A549 (cell line): ENCODE data around the gene STX16. TPM values are rescaled to one million over a fixed set of nuclear protein-coding genes. Genes with fewer than 3 reads are reported as not detected.

Source experiments
- ATAC-seq, 2 experiments: fragments of 200-7000 bp in 1 of 2; fragments of >200 bp in 1 of 2; cut with Nextera tagmentation in 1 of 2; cut with Tn5 transposase in 1 of 2; 3 replicates each; pipeline versions ENCODE4 v1.8.0 to v1.9.1; 2018 to 2020; ENCODE audit warnings: mild to moderate bottlenecking in 1 of 2, moderate library complexity in 1 of 2
- CTCF ChIA-PET: fragments of 300-600 bp; sonication (Branson Sonifier 250); formaldehyde crosslinking; extraction: SDS; loops from one replicate; lab custom pipeline; 2021; ENCODE audit warnings: antibody characterized with exemption, inconsistent platforms; lab: Yijun Ruan, JAX
- POLR2A ChIA-PET: fragments of 350-600 bp; formaldehyde crosslinking; extraction: SDS; loops from one replicate; lab custom pipeline; 2021; ENCODE audit warnings: antibody characterized with exemption, inconsistent platforms; lab: Yijun Ruan, JAX
- DNase-seq, 2 experiments: peaks; one replicate each; pipeline versions ENCODE4 v3.0.0 to v3.0.0-alpha.2; 2011 to 2016; ENCODE audit warnings: low read depth in 1 of 2, low spot score in 1 of 2
- FAIRE-seq: peaks from 2 replicates; lab custom pipeline; 2011; peaks lifted over from hg19 to GRCh38; lab: Jason Lieb, UNC
- H3K27ac ChIP-seq, 2 experiments: fragments of >200 bp; sonication (Bioruptor Twin); formaldehyde crosslinking; 3 replicates each; pipeline ENCODE4 v1.5.1; 2016 to 2017
- H3K4me1 ChIP-seq: fragments of >200 bp; sonication (Bioruptor Twin); formaldehyde crosslinking; 3 replicates; pipeline ENCODE4 v1.6.1; 2016
- H3K4me2 ChIP-seq: fragments of >200 bp; sonication (Bioruptor Twin); formaldehyde crosslinking; 3 replicates; pipeline ENCODE4 v1.6.1; 2016
- H3K4me3 ChIP-seq: fragments of >200 bp; sonication (Bioruptor Twin); formaldehyde crosslinking; 3 replicates; pipeline ENCODE4 v1.5.1; 2016
- H3K9me3 ChIP-seq: fragments of >200 bp; sonication (Bioruptor Twin); formaldehyde crosslinking; 3 replicates; pipeline ENCODE4 v1.6.1; 2016
- BHLHE40 ChIP-seq: IDR thresholded peaks from 2 replicates; pipeline ENCODE4 v1.6.1; 2012; ENCODE audit warnings: low read depth, low read length, inconsistent platforms
- CBX8 ChIP-seq: fragments of 200-600 bp; sonication (generic); IDR thresholded peaks from 2 replicates; pipeline ENCODE4 v1.6.1; 2016
- CEBPB ChIP-seq, 2 experiments: fragments of >200 bp in 1 of 2; sonication (Bioruptor Twin) in 1 of 2; formaldehyde crosslinking in 1 of 2; IDR thresholded peaks; 2 replicates each; pipeline ENCODE4 v1.6.1; 2012 to 2016
- CHD2 ChIP-seq: fragments of 150-350 bp; IDR thresholded peaks from 2 replicates; pipeline ENCODE4 v1.6.1; 2014; ENCODE audit warnings: low read length; ENCODE audit not compliant: partially characterized antibody
- EHMT2 ChIP-seq: fragments of 200-600 bp; sonication (generic); IDR thresholded peaks from 2 replicates; pipeline ENCODE4 v1.6.1; 2016; ENCODE audit warnings: antibody characterized with exemption, low read depth, mild to moderate bottlenecking, moderate library complexity
- FOSB ChIP-seq: fragments of 250-450 bp; sonication (Bioruptor Pico); IDR thresholded peaks from 2 replicates; pipeline ENCODE4 v1.5.0; 2020; ENCODE audit warnings: mild to moderate bottlenecking, moderate library complexity
- HDAC2 ChIP-seq: fragments of 200-600 bp; sonication (generic); IDR thresholded peaks from 2 replicates; pipeline ENCODE4 v1.6.1; 2016
- HES2 ChIP-seq: fragments of >200 bp; sonication (Bioruptor Twin); formaldehyde crosslinking; IDR thresholded peaks from 2 replicates; pipeline ENCODE4 v1.6.1; 2016
- HEYL ChIP-seq: fragments of 250-450 bp; sonication (Bioruptor Pico); IDR thresholded peaks from 2 replicates; pipeline ENCODE4 v1.8.0; 2021; ENCODE audit warnings: mild to moderate bottlenecking, moderate library complexity
- HOXB5 ChIP-seq: fragments of 250-450 bp; sonication (Bioruptor Pico); IDR thresholded peaks from 2 replicates; pipeline ENCODE4 v1.5.0; 2020; ENCODE audit warnings: mild to moderate bottlenecking, moderate library complexity
- JUN ChIP-seq, 2 experiments: fragments of >200 bp; sonication (Bioruptor Twin); formaldehyde crosslinking; IDR thresholded peaks; 2 replicates in 1 of 2; 3 replicates in 1 of 2; pipeline ENCODE4 v1.6.1; 2016 to 2017
- JUNB ChIP-seq: fragments of >200 bp; sonication (Bioruptor Twin); formaldehyde crosslinking; IDR thresholded peaks from 2 replicates; pipeline ENCODE4 v1.6.1; 2016
- KDM5A ChIP-seq: fragments of 200-600 bp; sonication (generic); IDR thresholded peaks from 2 replicates; pipeline ENCODE4 v1.6.1; 2016; ENCODE audit warnings: antibody characterized with exemption, mild to moderate bottlenecking
- NR3C1 ChIP-seq: fragments of >200 bp; sonication (Bioruptor Twin); formaldehyde crosslinking; IDR thresholded peaks from 3 replicates; pipeline ENCODE4 v1.6.1; 2017
- PHF8 ChIP-seq: fragments of 200-600 bp; sonication (generic); IDR thresholded peaks from 2 replicates; pipeline ENCODE4 v1.6.1; 2016; ENCODE audit warnings: low read depth, mild to moderate bottlenecking, antibody characterized with exemption, moderate library complexity, borderline replicate concordance
- POLR2A ChIP-seq: IDR thresholded peaks from 2 replicates; pipeline ENCODE4 v1.6.1; 2012; ENCODE audit warnings: mild to moderate bottlenecking, low read length
- RARB ChIP-seq: fragments of 250-450 bp; sonication (Bioruptor Pico); IDR thresholded peaks from 2 replicates; pipeline ENCODE4 v1.8.0; 2021; ENCODE audit warnings: mild to moderate bottlenecking, moderate library complexity
- RCOR1 ChIP-seq: fragments of 150-350 bp; IDR thresholded peaks from 2 replicates; pipeline ENCODE4 v1.6.1; 2014; ENCODE audit warnings: antibody characterized with exemption, low read length, low read depth
- SMC3 ChIP-seq: fragments of >200 bp; sonication (Bioruptor Twin); formaldehyde crosslinking; IDR thresholded peaks from 3 replicates; pipeline ENCODE4 v1.6.1; 2018; ENCODE audit warnings: inconsistent platforms
- USF2 ChIP-seq: fragments of 450-650 bp; IDR thresholded peaks from 2 replicates; pipeline ENCODE4 v1.6.1; 2014; ENCODE audit warnings: antibody characterized with exemption
- ZC3H11A ChIP-seq: fragments of 450-650 bp; IDR thresholded peaks from 2 replicates; pipeline ENCODE4 v1.6.1; 2014; ENCODE audit warnings: antibody characterized with exemption, mild to moderate bottlenecking
- WGBS: methylation state at CpG from one replicate; pipeline ENCODE4 v1.1.6; 2017; ENCODE audit errors: missing lambda C conversion rate; 5-methylcytosine and 5-hydroxymethylcytosine counted together
- polyA plus RNA-seq, 4 experiments: library from polyadenylated mRNA; depleted of rRNA in 3 of 4; stranded (reverse); fragments of >200 nt; fragmentation: RNase III in 1 of 4; extraction: RNeasy Plus Mini Kit Qiagen cat#74134 plus additional on column Dnase treatment in 1 of 4; gene quantifications; 2 replicates in 3 of 4; 3 replicates in 1 of 4; pipeline ENCODE4 v1.2.3, GENCODE V29; 2011 to 2017
- TF ChIP-seq, protein P1 (sequence below): IDR thresholded peaks from 2 replicates; pipeline ENCODE4 v1.6.1; 2012
- TF ChIP-seq, protein P2 (sequence below): fragments of >200 bp; sonication (Bioruptor Twin); formaldehyde crosslinking; IDR thresholded peaks from 3 replicates; pipeline ENCODE4 v1.6.1; 2016

Gene STX16
- polyA plus RNA-seq, 2 of the 4 experiments (the other 2 are of a cell fraction), result 68.5 to 71.6 TPM

- ChIA-PET CTCF (interaction anchor here (0.7 to 1.0 kb wide), 2 partner anchors 14 to 799 kb away, joined by 3 read pairs; no protein-coding TSS in a partner anchor), POLR2A (no interaction called here)
- ATAC-seq (no peak), FAIRE-seq (no peak), DNase-seq (no peak)
- Histone ChIP-seq H3K4me2 (no peak overlapping the region), H3K9me3 (no peaks in the 10 kb centered on the region), H3K4me1 (peaks cover 15% of the 10 kb centered on the region), H3K27ac (no peak overlapping the region), H3K4me3 (no peak overlapping the region)
- 94% methylated on average over 19 of the region's 21 CpGs for WGBS
- TF ChIP-seq EHMT2 (no peak), RARB (CRISPR knock-in tag) (no peak), POLR2A (no peak), FOSB (CRISPR knock-in tag) (no peak), HEYL (no peak), HDAC2 (no peak), CBX8 (no peak), PHF8 (no peak)
Observed at GRCh38 chr20:58697201-58697866, 46.3 kb downstream of the STX16 start.

DNA sequence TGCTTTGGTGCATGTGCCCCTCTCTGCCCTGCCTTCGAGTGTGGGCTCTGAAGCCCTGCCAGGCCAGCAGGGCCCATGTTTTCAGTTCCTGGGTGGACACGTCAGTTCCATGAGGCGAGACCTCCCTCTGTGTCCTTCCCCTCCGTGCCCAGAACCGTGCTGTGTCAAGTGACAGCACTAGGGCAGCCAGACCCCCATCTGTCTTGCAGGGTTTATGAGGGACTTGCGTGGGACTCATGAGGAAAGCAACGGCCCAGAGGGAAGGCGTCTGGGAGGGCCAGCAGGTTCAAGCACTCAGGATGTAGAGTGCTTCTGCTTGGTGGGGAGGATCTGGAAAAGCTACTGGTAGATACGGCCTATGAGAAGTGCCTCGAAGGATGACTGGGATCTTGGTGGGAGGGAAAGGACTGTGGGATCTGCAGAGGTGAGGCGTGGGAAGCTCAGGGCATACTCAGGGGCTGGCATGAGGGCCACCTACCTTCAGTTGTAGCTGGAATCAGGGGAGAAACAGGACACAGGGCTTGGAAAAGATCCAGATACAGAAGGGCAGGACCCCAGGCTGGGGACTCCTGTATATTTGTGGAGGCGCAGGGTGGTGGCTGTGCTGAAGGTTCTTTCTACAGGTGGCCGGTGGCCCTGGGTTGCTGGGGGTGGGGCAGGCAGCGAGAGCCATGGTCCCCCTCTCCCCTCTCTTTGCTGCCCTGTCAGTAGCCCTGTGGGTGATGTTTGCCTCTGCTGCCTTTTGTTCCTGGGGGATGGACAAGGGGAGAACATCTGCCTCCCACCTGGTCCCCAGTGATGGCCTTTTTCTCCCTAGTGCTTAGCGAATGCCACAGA lies 47.0 kb downstream of the STX16 start:
- ATAC-seq, result no peak
- WGBS, result 88% methylated on average over 14 of the region's 15 CpGs
- FAIRE-seq, result no peak
- no peak for DNase-seq
- POLR2A ChIA-PET, result no interaction called here
- TF ChIP-seq JUN (IDR thresholded peaks at IDR 0.05) (no peak), KDM5A (no peak), HDAC2 (no peak), USF2 (no peak), BHLHE40 (no peak), SMC3 (no peak)
- TF ChIP-seq, protein P1, sequence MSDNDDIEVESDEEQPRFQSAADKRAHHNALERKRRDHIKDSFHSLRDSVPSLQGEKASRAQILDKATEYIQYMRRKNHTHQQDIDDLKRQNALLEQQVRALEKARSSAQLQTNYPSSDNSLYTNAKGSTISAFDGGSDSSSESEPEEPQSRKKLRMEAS, result no peak
- TF ChIP-seq, all 56 proteins: peak for 0
- no peak overlapping the region for H3K4me3 ChIP-seq
- no peak overlapping the region for H3K27ac ChIP-seq
- peaks cover 14% of the 10 kb centered on the region; the same call in 1 of the 3 replicates for H3K4me1 ChIP-seq
- H3K9me3 ChIP-seq, result no peaks in the 10 kb centered on the region
- H3K4me2 ChIP-seq, result no peak overlapping the region
- CTCF ChIA-PET, result no interaction called here

DNA sequence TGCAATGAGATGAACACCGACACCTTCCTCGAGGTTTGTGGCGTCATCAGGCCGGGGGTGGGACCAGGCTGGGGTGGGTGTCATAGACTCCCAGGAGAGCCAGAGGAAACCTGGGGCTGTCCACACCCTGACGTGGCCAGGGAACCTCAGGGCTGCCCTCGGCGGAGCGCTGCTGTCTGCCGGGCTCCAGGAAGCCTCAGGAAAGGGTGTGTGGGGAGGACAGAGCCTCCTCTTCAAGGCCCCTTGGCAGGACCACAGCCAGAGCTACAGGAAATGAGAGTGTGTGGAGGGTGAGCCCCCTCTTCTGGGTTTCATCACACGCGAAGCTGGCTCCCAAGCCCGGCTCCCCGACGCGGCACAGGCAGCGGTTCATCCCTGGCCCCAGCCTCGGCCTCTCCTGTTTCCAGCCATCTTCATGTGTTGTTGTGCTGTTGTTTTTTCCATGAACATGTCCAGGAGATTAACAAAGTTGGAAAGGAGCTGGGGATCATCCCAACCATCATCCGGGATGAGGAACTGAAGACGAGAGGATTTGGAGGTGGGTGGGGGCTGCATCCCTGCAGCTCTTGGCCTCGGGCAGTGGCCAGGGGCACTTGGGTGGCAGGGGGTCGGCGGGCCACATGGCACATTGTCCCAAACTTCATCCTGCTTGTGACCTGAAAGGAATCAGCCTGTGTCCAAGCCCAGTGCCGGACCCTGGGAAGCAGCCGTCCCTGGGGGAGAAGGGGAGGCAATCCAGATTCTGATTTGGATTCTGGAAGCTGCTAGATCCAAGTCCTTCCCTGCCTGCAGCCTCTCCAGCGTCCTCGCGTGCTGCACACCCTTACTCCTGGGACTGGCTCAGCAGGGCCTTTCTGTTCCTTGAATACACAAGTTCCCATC lies 47.9 kb downstream of the STX16 start:
- ChIA-PET CTCF (interaction anchor here (1.0 kb wide), 1 partner anchor 14 kb away, joined by 3 read pairs; no protein-coding TSS in a partner anchor), POLR2A (no interaction called here)
- WGBS, result 93% methylated on average over 21 of the region's 27 CpGs
- no peaks in the 10 kb centered on the region for H3K9me3 ChIP-seq
- H3K4me1 ChIP-seq, result peaks cover 6% of the 10 kb centered on the region; the same call in 1 of the 3 replicates
- no peak for TF ChIP-seq HES2
- TF ChIP-seq JUNB, result no peak
- TF ChIP-seq HEYL, result no peak
- TF ChIP-seq CEBPB (IDR thresholded peaks at IDR 0.05), result no peak
- no peak for TF ChIP-seq RCOR1
- no peak for TF ChIP-seq ZC3H11A
- TF ChIP-seq EHMT2, result no peak
- no peak for TF ChIP-seq HOXB5 (CRISPR knock-in tag)
- TF ChIP-seq, protein P2, sequence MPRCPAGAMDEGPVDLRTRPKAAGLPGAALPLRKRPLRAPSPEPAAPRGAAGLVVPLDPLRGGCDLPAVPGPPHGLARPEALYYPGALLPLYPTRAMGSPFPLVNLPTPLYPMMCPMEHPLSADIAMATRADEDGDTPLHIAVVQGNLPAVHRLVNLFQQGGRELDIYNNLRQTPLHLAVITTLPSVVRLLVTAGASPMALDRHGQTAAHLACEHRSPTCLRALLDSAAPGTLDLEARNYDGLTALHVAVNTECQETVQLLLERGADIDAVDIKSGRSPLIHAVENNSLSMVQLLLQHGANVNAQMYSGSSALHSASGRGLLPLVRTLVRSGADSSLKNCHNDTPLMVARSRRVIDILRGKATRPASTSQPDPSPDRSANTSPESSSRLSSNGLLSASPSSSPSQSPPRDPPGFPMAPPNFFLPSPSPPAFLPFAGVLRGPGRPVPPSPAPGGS, result no peak
- no peak for TF ChIP-seq USF2
- TF ChIP-seq NR3C1, result no peak
- TF ChIP-seq FOSB (CRISPR knock-in tag), result no peak
- no peak for TF ChIP-seq CHD2
- no peak overlapping the region for H3K27ac ChIP-seq
- no peak for FAIRE-seq
- no peak for ATAC-seq
- DNase-seq, result no peak
- H3K4me3 ChIP-seq, result no peak overlapping the region
- H3K4me2 ChIP-seq, result no peak overlapping the region
